Chondrocyte (in vitro differentiated cells): Measurements from ENCODE around the gene GFRA1. TPM values are rescaled to one million over a fixed set of nuclear protein-coding genes. Genes with fewer than 3 reads are reported as not detected.

Experiments used
- DNase-seq: peaks from one replicate; pipeline ENCODE4 v3.0.0; 2021; ENCODE audit warnings: mixed read lengths, low spot score
- H3K27ac Mint-ChIP-seq: one replicate; pipeline ENCODE4 v1.8.0; 2021; ENCODE audit warnings: mild to moderate bottlenecking, moderate library complexity, mixed read lengths; ENCODE audit not compliant: unreplicated experiment
- H3K27me3 Mint-ChIP-seq: 2 replicates; pipeline ENCODE4 v1.8.0; 2021; ENCODE audit warnings: low read depth, mixed read lengths
- H3K36me3 Mint-ChIP-seq: 2 replicates; pipeline ENCODE4 v1.8.0; 2021; ENCODE audit warnings: low read depth, mixed read lengths
- H3K4me1 Mint-ChIP-seq: 2 replicates; pipeline ENCODE4 v1.8.0; 2021; ENCODE audit warnings: low read depth, mild to moderate bottlenecking, mixed read lengths
- H3K4me3 Mint-ChIP-seq: one replicate; pipeline ENCODE4 v1.8.0; 2021; ENCODE audit warnings: mild to moderate bottlenecking, moderate library complexity, mixed read lengths; ENCODE audit not compliant: unreplicated experiment
- H3K9me3 Mint-ChIP-seq: 2 replicates; pipeline ENCODE4 v1.8.0; 2021; ENCODE audit warnings: low read depth, mixed read lengths
- CTCF ChIP-seq: fragments of 200-600 bp; sonication (generic); IDR thresholded peaks from 2 replicates; pipeline ENCODE4 v1.5.0; 2021; ENCODE audit warnings: antibody characterized with exemption, mild to moderate bottlenecking, moderate library complexity
- total RNA-seq: library from RNA; stranded (reverse); gene quantifications from 3 replicates; pipeline ENCODE4 v1.2.1, GENCODE V29; 2021

GFRA1 gene
- total RNA-seq, 1 donor from 2014 or later: 79.7 TPM

GRCh38 chr10:116100984-116101383 is 172.0 kb downstream of the GFRA1 start:
- H3K4me3 Mint-ChIP-seq: no peak overlapping the region
- H3K36me3 Mint-ChIP-seq: peaks cover 1% of the 10 kb centered on the region
- no peak for DNase-seq
- no peaks in the 10 kb centered on the region for H3K9me3 Mint-ChIP-seq
- H3K27ac Mint-ChIP-seq: no peak overlapping the region
- no peaks in the 10 kb centered on the region for H3K27me3 Mint-ChIP-seq
- H3K4me1 Mint-ChIP-seq: peaks cover 10% of the 10 kb centered on the region
- no peak for TF ChIP-seq CTCF

- peaks cover 4% of the 10 kb centered on the region for H3K4me1 Mint-ChIP-seq
- DNase-seq: no peak
- TF ChIP-seq CTCF: no peak
Observed at GRCh38 chr10:116099023-116099420, 174.0 kb downstream of the GFRA1 start.

GRCh38 chr10:116098411-116099022 is 174.5 kb downstream of the GFRA1 start:
- Mint-ChIP-seq H3K27ac (no peak overlapping the region), H3K9me3 (no peaks in the 10 kb centered on the region), H3K4me3 (no peak overlapping the region), H3K36me3 (peaks cover 1% of the 10 kb centered on the region), H3K27me3 (no peaks in the 10 kb centered on the region), H3K4me1 (peaks cover 4% of the 10 kb centered on the region)
- no peak for TF ChIP-seq CTCF
- no peak for DNase-seq

More at GRCh38 chr10:116099023-116099420, 174.0 kb downstream of the GFRA1 start:
- Mint-ChIP-seq H3K27me3 (no peaks in the 10 kb centered on the region), H3K36me3 (peaks cover 1% of the 10 kb centered on the region), H3K9me3 (no peaks in the 10 kb centered on the region), H3K4me3 (no peak overlapping the region), H3K27ac (no peak overlapping the region)

GRCh38 chr10:116097239-116097784 is 175.7 kb downstream of the GFRA1 start:
- Mint-ChIP-seq H3K27ac (no peak overlapping the region), H3K27me3 (no peaks in the 10 kb centered on the region), H3K36me3 (peaks cover 3% of the 10 kb centered on the region), H3K9me3 (no peaks in the 10 kb centered on the region), H3K4me3 (no peak overlapping the region), H3K4me1 (peaks cover 4% of the 10 kb centered on the region)
- DNase-seq: no peak
- TF ChIP-seq CTCF: no peak

- no peaks in the 10 kb centered on the region for H3K4me1 Mint-ChIP-seq
- no peak overlapping the region for H3K27ac Mint-ChIP-seq
- H3K36me3 Mint-ChIP-seq: peaks cover 3% of the 10 kb centered on the region
- no peak for TF ChIP-seq CTCF
- H3K27me3 Mint-ChIP-seq: no peaks in the 10 kb centered on the region
- no peak for DNase-seq
- H3K9me3 Mint-ChIP-seq: no peaks in the 10 kb centered on the region
- no peak overlapping the region for H3K4me3 Mint-ChIP-seq
Observed at GRCh38 chr10:116096526-116096925, 176.5 kb downstream of the GFRA1 start.
